Dermis lymphatic vessel endothelial cell (primary cell): ENCODE measurements around the gene HIPK3. TPM values are rescaled to one million over a fixed set of nuclear protein-coding genes. Genes with fewer than 3 reads are reported as not detected.

ENCODE experiments used
- total RNA-seq: library from RNA; depleted of rRNA; stranded (reverse); fragments of >200 nt; gene quantifications from 2 replicates; pipeline ENCODE4 v1.2.1, GENCODE V29; 2014

The HIPK3 gene
- total RNA-seq, result 101 and 111 TPM in 2 replicates

DNA sequence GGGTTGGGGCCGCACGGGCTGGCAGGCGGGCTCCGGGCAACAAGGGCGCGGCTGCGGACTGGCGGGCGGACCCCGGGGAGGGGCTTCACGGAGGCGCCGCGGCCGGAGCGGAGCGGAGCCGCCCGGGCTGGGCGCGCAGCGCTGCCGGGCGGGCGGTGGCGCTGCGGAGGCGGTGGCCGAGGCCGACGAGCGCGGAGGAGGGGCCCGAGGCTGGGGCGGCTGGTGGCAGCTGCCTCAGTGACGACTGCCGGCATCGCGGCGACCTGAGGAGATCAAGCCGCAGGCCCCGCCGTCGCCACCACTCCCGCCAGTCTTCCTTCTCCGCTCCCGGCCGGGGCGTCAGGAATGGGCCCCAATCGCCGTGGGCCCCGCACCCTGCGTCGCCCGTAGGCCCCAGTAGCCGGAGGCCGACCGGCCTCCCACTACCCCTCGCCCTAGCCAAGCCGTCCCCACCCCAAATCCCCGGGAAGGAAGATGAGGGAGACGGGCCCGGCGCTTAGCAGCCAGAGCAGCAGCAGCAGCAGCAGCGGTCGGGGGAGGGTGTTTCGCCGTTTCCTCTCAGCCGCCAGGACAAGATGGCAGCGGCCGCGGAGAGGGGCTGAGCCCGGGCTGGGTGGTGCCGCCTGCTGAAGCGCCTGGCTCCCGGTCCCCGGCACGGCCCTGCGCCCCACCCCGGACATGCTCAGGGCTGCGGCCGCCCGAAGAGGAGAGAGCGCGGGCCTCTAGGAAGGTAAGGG lies at the start of gene HIPK3:
Gene HIPK3, plus strand, starts transcription at position 222 of the 737 bp plus-strand sequence.

DNA sequence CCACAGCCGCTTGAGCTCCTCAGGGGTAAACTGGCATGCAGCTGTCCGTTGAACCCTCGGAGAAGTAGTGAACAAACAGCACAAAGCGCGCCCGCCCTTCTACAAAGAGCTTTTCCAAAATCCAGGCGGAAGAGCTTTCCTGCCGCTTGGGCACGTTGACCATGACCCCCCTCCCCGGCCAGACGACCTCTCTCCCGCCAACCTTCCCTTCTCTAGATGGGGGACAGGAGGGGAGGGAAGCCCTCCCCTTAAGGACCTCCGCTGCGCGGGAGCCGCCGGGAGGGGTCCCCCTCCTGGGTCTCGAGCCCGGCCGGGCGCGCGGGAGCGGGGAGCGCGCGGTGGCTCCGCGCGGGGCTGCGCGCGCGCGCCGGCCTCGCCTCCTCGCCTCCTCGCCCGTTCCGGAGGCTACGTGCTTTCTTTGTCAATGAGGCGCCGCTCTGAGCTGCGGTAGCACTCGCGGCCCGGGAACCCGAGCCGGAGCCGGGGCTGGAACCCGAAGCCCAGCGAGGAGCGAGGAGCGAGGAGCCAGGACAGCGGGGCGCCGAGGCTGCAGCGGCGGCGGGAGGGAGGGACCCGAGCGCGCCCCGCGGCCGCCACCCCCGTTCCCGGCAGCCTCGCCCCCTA lies 118.6 kb downstream of the HIPK3 start, which contains the start of gene KIAA1549L:
Gene KIAA1549L, plus strand, starts transcription at position 421 of the 624 bp plus-strand sequence.

Other genes with a start within 250 kb of the HIPK3 start
- 0.09 and 0.11 TPM in 2 replicates for gene DEPDC7, start 241.5 kb upstream of the HIPK3 start, total RNA-seq
- 10.7 and 11.4 TPM in 2 replicates for gene TCP11L1, start 217.8 kb upstream of the HIPK3 start, total RNA-seq
- 14.4 and 22.7 TPM in 2 replicates for gene CSTF3, start 95.9 kb upstream of the HIPK3 start, total RNA-seq
- gene KIAA1549L, start 118.7 kb downstream of the HIPK3 start, total RNA-seq, result 0.09 and 0.11 TPM in 2 replicates